Muscle of leg (tissue), 9 donors: ENCODE results near the gene GAL3ST3. TPM values are rescaled to one million over a fixed set of nuclear protein-coding genes. Genes with fewer than 3 reads are reported as not detected.

Source experiments
- polyA plus RNA-seq, 8 donors: library from polyadenylated mRNA; unstranded; fragments of 120-200 nt; gene quantifications; one replicate each; pipeline versions ENCODE4 v1.2.1 to v1.2.3, GENCODE V29; 2013; ENCODE audit warnings: inconsistent platforms in 1 of 8, low replicate concordance in 1 of 8; ENCODE audit not compliant: insufficient read length in 8 of 8, insufficient read depth in 1 of 8
- total RNA-seq: library from RNA; stranded (reverse); fragments of 120-200 nt; gene quantifications from one replicate; pipeline ENCODE4 v1.2.4, GENCODE V29; 2013

Gene GAL3ST3
- total and polyA plus RNA-seq, 9 donors = 0.22 to 1.7 (median 0.89) TPM

Other genes starting within 250 kb of the GAL3ST3 start
- gene SNX32, start 215.2 kb downstream of the GAL3ST3 start, total RNA-seq = 0.98 TPM
- 1 to 10 TPM in 7 of 8 donors, under 1 TPM in 1; 1.00 to 2.6 (median 1.5) TPM for gene SNX32, start 215.2 kb downstream of the GAL3ST3 start, polyA plus RNA-seq
- gene CFL1, start 191.0 kb downstream of the GAL3ST3 start, total RNA-seq = 436 TPM
- 100 to 1,000 TPM; 590 to 789 (median 728) TPM for gene CFL1, start 191.0 kb downstream of the GAL3ST3 start, polyA plus RNA-seq
- gene MUS81, start 188.7 kb downstream of the GAL3ST3 start, total RNA-seq = 34.4 TPM
- 10 to 100 TPM; 35.7 to 49.5 (median 46.6) TPM for gene MUS81, start 188.7 kb downstream of the GAL3ST3 start, polyA plus RNA-seq
- gene EFEMP2, start 176.4 kb downstream of the GAL3ST3 start, total RNA-seq = 73.9 TPM
- gene EFEMP2, start 176.4 kb downstream of the GAL3ST3 start, polyA plus RNA-seq = 100 to 1,000 TPM in 6 of 8 donors, 10 to 100 TPM in 2; 84.6 to 138 (median 116) TPM
- gene CTSW, start 169.3 kb downstream of the GAL3ST3 start, total RNA-seq = 0.75 TPM
- 1 to 10 TPM in 2 of 8 donors, under 1 TPM in 6; 0.48 to 2.3 (median 0.72) TPM for gene CTSW, start 169.3 kb downstream of the GAL3ST3 start, polyA plus RNA-seq
- 47.1 TPM for gene FIBP, start 160.7 kb downstream of the GAL3ST3 start, total RNA-seq
- gene FIBP, start 160.7 kb downstream of the GAL3ST3 start, polyA plus RNA-seq = 10 to 100 TPM; 52.9 to 63.8 (median 60.7) TPM
- 14.2 TPM for gene CCDC85B, start 158.5 kb downstream of the GAL3ST3 start, total RNA-seq
- gene CCDC85B, start 158.5 kb downstream of the GAL3ST3 start, polyA plus RNA-seq = 10 to 100 TPM; 15.0 to 23.9 (median 21.8) TPM
- gene FOSL1, start 148.8 kb downstream of the GAL3ST3 start, total RNA-seq = not detected
- gene FOSL1, start 148.8 kb downstream of the GAL3ST3 start, polyA plus RNA-seq = under 1 TPM; 0.19 to 0.66 (median 0.46) TPM
- gene C11orf68, start 130.1 kb downstream of the GAL3ST3 start, total RNA-seq = 13.6 TPM
- gene C11orf68, start 130.1 kb downstream of the GAL3ST3 start, polyA plus RNA-seq = 10 to 100 TPM; 31.9 to 40.2 (median 36.8) TPM
- 74.4 TPM for gene DRAP1, start 129.7 kb downstream of the GAL3ST3 start, total RNA-seq
- gene DRAP1, start 129.7 kb downstream of the GAL3ST3 start, polyA plus RNA-seq = 100 to 1,000 TPM in 2 of 8 donors, 10 to 100 TPM in 6; 73.4 to 105 (median 93.7) TPM
- 0.09 TPM for gene TSGA10IP, start 103.7 kb downstream of the GAL3ST3 start, total RNA-seq
- gene TSGA10IP, start 103.7 kb downstream of the GAL3ST3 start, polyA plus RNA-seq = under 1 TPM in 4 of 8 donors, not detected in 4; 0.09 to 0.19 (median 0.12) TPM
- gene SART1, start 87.4 kb downstream of the GAL3ST3 start, total RNA-seq = 27.6 TPM
- gene SART1, start 87.4 kb downstream of the GAL3ST3 start, polyA plus RNA-seq = 10 to 100 TPM; 39.0 to 52.3 (median 42.9) TPM
- 26.0 TPM for gene EIF1AD, start 47.0 kb downstream of the GAL3ST3 start, total RNA-seq
- 10 to 100 TPM; 15.9 to 21.3 (median 18.6) TPM for gene EIF1AD, start 47.0 kb downstream of the GAL3ST3 start, polyA plus RNA-seq
- gene BANF1, start 46.7 kb downstream of the GAL3ST3 start, total RNA-seq = 35.7 TPM
- 100 to 1,000 TPM; 220 to 264 (median 246) TPM for gene BANF1, start 46.7 kb downstream of the GAL3ST3 start, polyA plus RNA-seq
- gene CST6, start 37.2 kb downstream of the GAL3ST3 start, total RNA-seq = not detected
- 1 to 10 TPM in 1 of 8 donors, not detected in 7; 1.0 TPM for gene CST6, start 37.2 kb downstream of the GAL3ST3 start, polyA plus RNA-seq
- 0.09 TPM for gene CATSPER1, start 22.7 kb downstream of the GAL3ST3 start, total RNA-seq
- gene CATSPER1, start 22.7 kb downstream of the GAL3ST3 start, polyA plus RNA-seq = under 1 TPM in 3 of 8 donors, not detected in 5; 0.16 to 0.19 (median 0.16) TPM
- gene SF3B2, start 3.2 kb upstream of the GAL3ST3 start, total RNA-seq = 96.9 TPM
- 100 to 1,000 TPM; 124 to 168 (median 144) TPM for gene SF3B2, start 3.2 kb upstream of the GAL3ST3 start, polyA plus RNA-seq
- gene PACS1, start 21.1 kb upstream of the GAL3ST3 start, total RNA-seq = 13.2 TPM
- 10 to 100 TPM; 25.9 to 41.3 (median 32.0) TPM for gene PACS1, start 21.1 kb upstream of the GAL3ST3 start, polyA plus RNA-seq
- gene KLC2, start 208.5 kb upstream of the GAL3ST3 start, total RNA-seq = 8.1 TPM
- 10 to 100 TPM; 13.3 to 22.4 (median 18.5) TPM for gene KLC2, start 208.5 kb upstream of the GAL3ST3 start, polyA plus RNA-seq
- 69.7 TPM for gene RAB1B, start 219.5 kb upstream of the GAL3ST3 start, total RNA-seq
- gene RAB1B, start 219.5 kb upstream of the GAL3ST3 start, polyA plus RNA-seq = 100 to 1,000 TPM in 6 of 8 donors, 10 to 100 TPM in 2; 90.1 to 111 (median 101) TPM
- 1.0 TPM for gene CNIH2, start 229.0 kb upstream of the GAL3ST3 start, total RNA-seq
- 1 to 10 TPM; 2.5 to 5.4 (median 4.4) TPM for gene CNIH2, start 229.0 kb upstream of the GAL3ST3 start, polyA plus RNA-seq
- gene YIF1A, start 240.0 kb upstream of the GAL3ST3 start, total RNA-seq = 58.9 TPM
- gene YIF1A, start 240.0 kb upstream of the GAL3ST3 start, polyA plus RNA-seq = 10 to 100 TPM; 45.3 to 56.2 (median 53.0) TPM
- not detected for gene TMEM151A, start 242.7 kb upstream of the GAL3ST3 start, total RNA-seq
- gene TMEM151A, start 242.7 kb upstream of the GAL3ST3 start, polyA plus RNA-seq = under 1 TPM in 1 of 8 donors, not detected in 7; 0.04 TPM